Hematopoietic multipotent progenitor cell treated with erythropoietin and hydrocortisone succinate and interleukin-3 and kit ligand, for 8 days (in vitro differentiated cells): ENCODE measurements around the gene PDGFB.
"Not testable (repeated sequence)": the region's sequence is repeated elsewhere in the genome, so short reads cannot be mapped to it uniquely, and the experiment has no call there.

Experiments
- DNase-seq: peaks from one replicate; pipeline ENCODE4 v3.0.0-alpha.2; 2015

PDGFB gene

GRCh38 chr22:39223091-39223710 lies 21.6 kb downstream of the PDGFB start:
- DNase-seq: no peak

DNA sequence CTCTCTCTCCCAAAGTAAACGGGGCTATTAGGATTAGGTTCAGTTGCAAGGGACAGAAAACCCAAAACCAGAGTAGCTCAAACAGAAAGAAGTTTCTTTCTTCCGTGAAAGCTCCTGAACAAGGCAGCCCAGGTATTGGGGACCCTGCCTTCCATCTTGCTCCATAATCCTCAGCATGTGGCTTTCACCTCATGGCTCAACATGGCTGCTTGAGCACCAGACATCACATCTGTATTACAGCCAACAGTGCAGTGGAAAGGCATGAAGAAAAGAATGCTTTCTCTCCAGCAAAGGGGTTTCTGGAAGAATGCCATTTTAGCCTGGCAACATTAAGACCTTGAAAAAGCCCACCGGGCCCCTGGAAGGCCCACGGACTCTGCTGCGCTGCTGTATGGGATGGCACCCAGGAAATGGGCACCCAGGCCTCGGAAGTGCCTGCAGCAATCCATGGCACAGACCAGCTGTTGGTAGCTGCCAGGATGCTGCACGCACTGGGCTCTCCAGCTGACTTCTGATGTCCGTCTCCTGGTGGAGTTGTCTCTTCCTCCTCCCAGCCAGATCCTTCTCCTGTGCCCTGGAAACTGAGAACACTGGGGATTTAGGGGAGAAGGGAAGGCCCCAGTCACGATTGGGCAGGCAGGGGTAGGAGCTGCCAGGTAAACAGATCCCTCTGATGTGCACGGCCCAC lies 22.6 kb downstream of the PDGFB start:
- DNase-seq: no peak

DNA sequence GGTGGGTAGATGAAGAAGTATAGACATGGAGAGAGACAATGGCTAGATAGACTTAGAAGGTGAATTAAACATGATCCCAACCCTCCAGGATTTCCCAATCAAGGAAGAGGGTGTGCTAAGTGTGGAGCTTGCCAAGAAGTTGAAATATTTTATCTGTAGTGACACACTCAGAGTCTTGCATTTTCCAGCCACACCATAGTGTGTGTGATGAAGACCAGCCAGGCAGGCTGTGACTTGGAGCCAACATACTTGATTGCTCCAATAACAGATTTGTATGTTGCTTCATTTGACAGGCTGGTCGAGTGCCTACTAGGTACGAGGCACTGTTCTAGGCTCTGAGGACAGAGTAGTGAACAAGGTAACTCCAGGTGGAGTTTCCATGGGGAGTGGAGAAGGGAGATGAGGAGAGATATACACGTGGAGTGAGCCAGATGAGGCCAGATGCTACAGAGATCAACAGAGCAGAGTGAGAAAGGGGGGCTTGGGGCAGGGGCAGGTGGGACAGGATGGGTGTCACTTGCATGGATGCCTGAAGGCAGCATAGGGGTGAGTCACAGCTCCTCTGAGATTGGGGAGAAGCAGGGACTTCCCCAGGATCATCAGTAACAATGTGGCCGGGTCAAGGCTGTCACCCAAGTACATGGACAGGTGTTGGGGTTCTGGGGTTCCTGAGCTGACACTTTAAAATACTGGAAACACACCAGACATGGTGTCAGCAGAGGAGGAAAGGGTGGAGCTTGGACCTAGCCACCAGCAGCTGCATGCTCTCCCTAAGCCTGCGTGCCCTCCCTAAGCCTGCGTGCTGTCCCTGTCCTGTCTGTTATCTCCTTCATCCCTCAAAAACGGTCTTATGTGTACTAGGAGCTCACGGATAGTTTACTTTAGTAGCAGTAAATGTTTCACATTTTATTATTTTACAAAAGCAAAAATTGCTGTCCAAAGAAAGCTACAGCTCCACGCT lies 23.6 kb downstream of the PDGFB start:
- no peak for DNase-seq

DNA sequence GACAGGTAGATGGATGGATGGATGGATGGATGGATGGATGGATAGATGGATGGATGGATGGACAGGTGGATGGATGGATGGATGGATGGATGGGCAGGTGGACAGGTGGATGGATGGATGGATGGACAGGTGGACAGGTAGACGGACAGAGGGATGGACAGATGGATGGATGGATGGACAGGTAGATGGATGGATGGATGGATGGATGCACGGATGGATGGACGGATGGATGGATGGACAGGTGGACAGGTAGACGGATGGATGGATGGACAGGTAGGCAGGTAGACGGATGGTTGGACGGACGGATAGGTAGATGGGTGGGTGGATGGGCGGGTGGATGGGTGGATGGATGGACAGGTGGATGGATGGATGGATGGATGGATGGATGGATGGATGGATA lies 24.3 kb downstream of the PDGFB start:
- DNase-seq: no peak

DNA sequence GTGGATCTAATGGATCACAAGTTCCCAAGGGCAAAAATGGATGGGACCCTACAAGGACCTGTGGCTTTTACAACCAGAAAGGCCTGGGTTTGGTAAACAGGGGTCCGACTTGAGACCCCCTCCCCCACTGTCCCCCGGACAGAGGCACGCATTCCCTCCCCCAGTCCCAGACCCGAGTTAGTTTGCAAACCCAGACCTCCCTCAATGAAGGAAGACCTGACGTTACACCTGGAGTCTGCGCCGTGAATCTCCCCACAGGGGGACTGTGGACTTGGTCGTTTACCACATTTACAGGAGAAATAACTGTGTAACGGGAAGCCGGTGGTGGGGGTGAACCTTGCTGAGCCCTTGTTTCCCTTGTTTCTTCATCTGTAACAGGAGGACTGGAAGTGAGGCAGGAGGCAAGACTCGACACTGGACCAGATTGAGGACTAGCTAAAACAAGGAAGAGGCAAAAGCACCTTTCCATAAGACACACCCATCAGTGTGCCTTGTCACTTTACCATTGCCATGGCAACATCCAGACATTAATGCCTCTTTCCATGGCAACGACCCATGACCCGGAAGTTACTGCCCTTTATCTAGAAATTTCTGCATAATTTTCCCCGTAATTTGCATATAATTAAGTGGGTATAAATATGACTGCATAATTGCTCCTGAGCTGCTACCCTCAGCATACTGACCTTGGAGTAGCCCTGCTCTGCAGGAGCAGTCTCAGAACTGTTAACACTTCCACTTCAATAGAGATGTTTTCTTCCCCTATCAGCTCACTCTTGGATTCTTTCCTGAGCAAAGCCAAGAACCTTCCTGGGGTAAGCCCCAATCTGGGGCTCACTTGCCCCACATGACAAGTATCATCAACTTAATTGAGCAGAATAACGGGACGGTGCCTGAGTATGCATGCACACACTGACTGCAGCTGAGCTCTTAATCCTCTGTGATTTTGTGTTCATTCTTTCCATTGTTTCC lies 25.4 kb downstream of the PDGFB start:
- no peak for DNase-seq

DNA sequence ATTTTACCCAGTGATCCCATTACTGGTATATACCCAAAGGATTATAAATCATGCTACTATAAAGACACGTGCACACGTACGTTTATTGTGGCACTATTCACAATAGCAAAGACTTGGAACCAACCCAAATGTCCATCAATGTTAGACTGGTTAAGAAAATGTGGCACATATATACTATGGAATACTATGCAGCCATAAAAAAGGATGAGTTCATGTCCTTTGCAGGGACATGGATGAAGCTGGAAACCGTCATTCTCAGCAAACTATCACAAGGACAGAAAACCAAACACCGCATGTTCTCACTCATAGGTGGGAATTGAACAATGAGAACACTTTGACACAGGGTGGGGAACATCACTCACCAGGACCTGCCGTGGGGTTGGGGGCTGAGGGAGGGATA lies 26.4 kb downstream of the PDGFB start:
- DNase-seq: not testable (repeated sequence)

DNA sequence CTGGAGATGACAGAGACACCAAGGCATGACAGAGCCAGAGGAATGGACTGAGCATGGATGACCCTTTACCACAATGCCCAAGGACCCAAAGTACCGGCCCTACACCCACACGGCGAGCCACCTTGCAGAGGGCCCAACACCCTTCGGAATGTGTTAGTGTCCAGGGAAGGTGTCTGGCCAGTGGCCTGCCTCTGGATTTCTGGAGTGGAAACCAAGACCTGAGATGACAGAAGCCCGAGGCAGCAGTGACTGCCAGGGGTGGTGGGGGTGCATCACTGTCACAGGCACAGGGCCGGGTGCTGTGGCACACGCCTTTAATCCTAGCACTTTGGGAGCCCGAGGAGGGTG lies 28.7 kb downstream of the PDGFB start:
- DNase-seq: no peak

DNA sequence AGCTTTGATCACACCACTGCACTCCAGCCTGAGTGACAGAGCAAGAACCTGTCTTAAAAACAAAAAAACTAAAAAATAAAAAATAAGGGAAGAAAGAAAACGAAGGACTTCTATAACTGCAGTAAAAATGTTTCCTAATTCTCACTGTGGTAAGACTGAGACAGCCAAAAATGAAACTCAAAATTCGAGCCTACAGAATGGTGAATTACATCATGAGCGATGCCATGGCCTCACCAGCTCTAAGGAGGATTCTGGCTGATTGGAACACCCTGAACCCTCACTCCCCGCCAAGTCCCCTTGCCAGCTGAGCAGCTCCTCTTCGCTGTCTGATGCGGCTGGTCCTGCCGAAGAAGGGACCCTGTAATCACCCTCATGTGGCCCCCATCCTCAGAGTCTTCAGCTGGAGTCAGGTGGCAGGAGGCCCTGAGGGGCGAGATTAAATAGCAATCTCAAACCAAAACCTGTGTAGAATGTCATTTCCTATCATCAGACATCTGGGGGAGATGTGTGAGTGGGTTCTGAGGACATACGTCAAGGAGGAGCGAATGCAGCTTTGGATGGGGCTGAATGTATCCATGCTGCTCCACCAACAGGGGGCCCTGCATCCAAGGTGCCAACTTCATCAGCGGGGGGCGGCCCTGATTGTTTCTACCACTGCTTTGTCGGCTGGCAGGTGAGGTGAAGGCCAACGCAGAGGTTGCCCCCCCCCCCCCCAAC lies 29.2 kb downstream of the PDGFB start:
- no peak for DNase-seq

- no peak for DNase-seq
These were observed 29.7 kb downstream of the PDGFB start for GRCh38 chr22:39215070-39215396.

DNA sequence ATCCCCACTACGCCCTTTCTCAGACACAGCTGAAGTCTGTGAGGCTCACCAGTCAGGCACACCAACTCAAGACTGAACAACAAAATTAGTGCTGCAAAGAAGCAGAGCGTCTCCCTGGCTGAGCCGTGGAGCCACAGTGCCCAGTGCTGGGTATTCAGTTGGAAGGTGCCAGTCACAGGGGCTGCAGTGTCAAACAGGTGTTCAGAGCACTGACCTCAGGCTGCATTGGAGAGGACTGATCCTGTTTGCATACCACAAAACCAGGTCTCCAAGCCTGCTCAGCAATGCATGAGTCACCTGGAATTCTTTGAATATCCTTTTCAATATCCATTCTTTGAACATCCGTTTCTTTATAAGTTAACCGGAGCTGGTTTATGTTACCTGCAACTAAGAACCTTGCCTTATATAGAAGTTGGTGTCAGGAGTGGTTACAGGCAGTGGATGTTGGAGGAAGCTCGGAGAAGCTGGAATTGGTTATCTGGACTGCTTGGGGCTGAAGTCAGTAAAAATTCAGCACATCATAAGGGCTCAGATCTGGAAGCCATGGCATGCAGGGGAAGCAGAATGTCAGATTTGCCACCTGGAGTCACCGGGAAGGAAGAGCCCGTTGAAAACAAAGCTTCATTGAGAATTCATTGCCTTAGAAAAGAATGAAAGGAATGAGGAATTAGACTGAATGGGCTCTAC lies 30.3 kb downstream of the PDGFB start:
- no peak for DNase-seq

DNA sequence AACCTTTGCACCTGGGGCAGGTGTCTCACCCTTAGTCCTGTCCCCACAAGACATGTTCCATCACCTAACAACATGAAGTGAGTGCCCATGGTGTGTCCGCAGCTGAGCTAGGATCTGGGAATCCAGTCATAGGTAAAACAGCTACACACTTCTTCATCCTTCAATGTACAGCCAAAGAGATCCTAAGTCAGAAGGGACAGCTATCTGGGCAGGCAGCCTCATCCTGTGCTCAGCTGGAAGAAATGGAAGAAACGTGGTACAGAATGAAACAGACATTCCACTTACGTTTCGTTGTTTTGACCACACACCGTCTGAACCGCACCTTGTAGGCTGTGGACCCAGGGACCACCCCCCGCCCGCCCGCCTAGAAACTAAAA lies 30.8 kb downstream of the PDGFB start:
- DNase-seq: no peak

DNA sequence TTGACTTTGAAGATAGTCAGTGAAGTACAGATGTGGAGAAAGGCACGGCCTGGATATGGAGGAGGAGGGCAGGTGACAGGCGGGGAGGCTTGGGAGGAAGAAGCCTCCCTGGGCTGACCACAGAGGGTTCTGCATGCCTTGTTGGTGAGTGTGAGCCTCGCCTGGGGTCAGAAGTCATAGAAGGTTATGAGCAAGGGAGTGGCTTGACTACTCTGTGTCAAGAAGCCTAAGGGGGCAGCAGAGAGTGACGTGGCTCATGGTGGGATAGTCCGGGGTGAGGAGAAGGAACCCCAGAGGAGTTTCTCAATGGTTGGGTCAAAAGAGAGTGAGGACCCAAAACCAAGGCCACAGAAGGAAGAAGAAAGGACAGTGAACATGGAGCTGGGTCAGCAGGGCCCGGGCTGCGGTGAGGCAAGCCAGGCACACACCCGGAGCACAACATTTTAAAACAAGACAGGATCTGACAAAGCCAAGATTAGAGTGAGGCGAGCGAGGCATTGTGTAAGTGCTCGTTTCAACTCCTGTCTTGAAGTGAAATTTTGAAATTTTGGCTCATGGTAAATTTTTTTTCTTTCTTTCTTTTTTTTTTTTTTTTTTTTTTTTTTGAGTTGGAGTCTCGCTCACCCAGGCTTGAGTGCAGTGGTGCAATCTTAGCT lies 31.9 kb downstream of the PDGFB start:
- no peak for DNase-seq

- DNase-seq: no peak
These were observed 35.0 kb downstream of the PDGFB start for GRCh38 chr22:39209756-39210155.

GRCh38 chr22:39208013-39208680 lies 36.6 kb downstream of the PDGFB start:
- DNase-seq: no peak

- no peak for DNase-seq
These were observed 37.4 kb downstream of the PDGFB start for GRCh38 chr22:39207141-39208012.

DNA sequence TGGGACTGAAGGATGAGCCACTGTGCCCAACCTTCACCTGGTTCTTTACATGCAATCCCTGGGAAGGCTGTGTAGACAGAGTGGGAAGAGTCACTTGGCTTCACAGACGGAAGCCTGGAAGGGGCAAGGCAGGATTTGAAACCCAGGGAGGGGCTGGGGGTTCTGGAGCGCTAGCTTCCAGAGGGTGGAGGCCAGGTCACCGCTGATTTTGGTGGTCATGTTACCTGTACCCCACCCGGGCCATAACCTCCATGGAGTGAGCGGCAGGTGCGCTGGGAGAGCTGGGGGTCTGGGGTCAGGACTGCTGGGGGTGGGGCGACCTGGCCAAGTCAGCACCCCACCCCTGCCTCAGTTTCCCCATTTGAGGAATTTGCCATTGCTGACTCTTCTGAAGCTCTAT lies 38.3 kb downstream of the PDGFB start:
- DNase-seq: no peak

- no peak for DNase-seq
These were observed 39.3 kb downstream of the PDGFB start for GRCh38 chr22:39205344-39206021.

- DNase-seq: no peak
These were observed 40.6 kb downstream of the PDGFB start for GRCh38 chr22:39204216-39204615.

DNA sequence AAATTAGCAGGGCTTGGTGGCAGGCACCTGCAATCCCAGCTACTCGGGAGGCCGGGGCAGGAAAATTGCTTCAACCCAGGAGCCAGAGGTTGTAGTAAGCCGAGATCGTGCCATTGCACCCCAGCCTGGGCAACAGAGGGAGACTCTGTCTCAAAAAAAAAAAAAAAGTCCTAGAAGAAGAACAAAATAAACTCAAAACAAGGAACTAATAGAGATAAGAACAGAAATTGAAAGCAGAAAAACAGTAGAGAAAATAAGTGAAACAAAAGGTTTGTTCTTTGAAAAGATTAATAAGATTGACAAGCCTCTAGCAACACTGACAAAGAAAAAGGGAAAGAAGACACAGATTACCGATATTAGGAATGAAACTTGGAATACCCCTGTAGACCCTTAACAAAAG lies 47.2 kb downstream of the PDGFB start:
- no peak for DNase-seq
